Neural cell (in vitro differentiated cells): ENCODE measurements around the gene VIM. TPM values are rescaled to one million over a fixed set of nuclear protein-coding genes. Genes with fewer than 3 reads are reported as not detected.

ENCODE experiments used
- H2AFZ ChIP-seq: fragments of 200-600, 300-800 bp; sonication (generic), shearing (Covaris generic); 2 replicates; pipeline ENCODE4 v1.6.0; 2014; ENCODE audit warnings: low read depth, mild to moderate bottlenecking, antibody characterized with exemption, low read length, moderate library complexity
- H3F3A ChIP-seq: fragments of 200-600 bp; shearing (Covaris generic); 2 replicates; pipeline ENCODE4 v1.6.1; 2016; ENCODE audit warnings: mild to moderate bottlenecking, moderate library complexity, mixed read lengths, antibody characterized with exemption, low read length; ENCODE audit not compliant: insufficient read depth, poor library complexity, severe bottlenecking
- H3K27ac ChIP-seq: fragments of 200-600, 300-800 bp; sonication (generic), shearing (Covaris generic); 2 replicates; pipeline ENCODE4 v1.5.1; 2014; ENCODE audit warnings: mild to moderate bottlenecking, low read length, moderate library complexity
- H3K27me3 ChIP-seq: fragments of 300-800, 200-600 bp; sonication (generic), shearing (Covaris generic); 2 replicates; pipeline ENCODE4 v1.6.0; 2014; ENCODE audit warnings: mild to moderate bottlenecking, low read depth, low read length, moderate library complexity; ENCODE audit not compliant: insufficient read depth
- H3K36me3 ChIP-seq: fragments of 300-800, 200-600 bp; sonication (generic), shearing (Covaris generic); 2 replicates; pipeline ENCODE4 v1.5.1; 2014; ENCODE audit warnings: mild to moderate bottlenecking, antibody characterized with exemption, low read length, moderate library complexity; ENCODE audit not compliant: insufficient read depth
- H3K4me2 ChIP-seq: fragments of 300-800, 200-600 bp; sonication (generic), shearing (Covaris generic); 2 replicates; pipeline ENCODE4 v1.6.0; 2014; ENCODE audit warnings: mild to moderate bottlenecking, low read length
- H3K4me3 ChIP-seq: fragments of 300-800, 200-600 bp; sonication (generic), shearing (Covaris generic); 2 replicates; pipeline ENCODE4 v1.5.1; 2014; ENCODE audit warnings: mild to moderate bottlenecking, low read length, moderate library complexity
- H3K79me2 ChIP-seq: fragments of 200-600 bp; shearing (Covaris generic); replicated peaks from 2 replicates; pipeline ENCODE4 v1.6.0; 2014; ENCODE audit warnings: mild to moderate bottlenecking, low read length, moderate library complexity; ENCODE audit not compliant: insufficient read depth
- H3K9ac ChIP-seq: fragments of 300-800, 200-600 bp; sonication (generic), shearing (Covaris generic); 2 replicates; pipeline ENCODE4 v1.6.1; 2016; ENCODE audit warnings: mild to moderate bottlenecking, low read length, mixed read lengths
- H3K9me2 ChIP-seq: fragments of 200-600 bp; shearing (Covaris generic); 2 replicates; pipeline ENCODE4 v1.6.1; 2016; ENCODE audit warnings: mild to moderate bottlenecking, low read length, mixed read lengths; ENCODE audit not compliant: insufficient read depth
- H3K9me3 ChIP-seq: fragments of 200-600, 300-800 bp; sonication (generic), shearing (Covaris generic); 2 replicates; pipeline ENCODE4 v1.6.1; 2016; ENCODE audit warnings: mild to moderate bottlenecking, mixed run types, low read length, moderate library complexity, mixed read lengths
- H4K20me1 ChIP-seq: fragments of 200-600 bp; shearing (Covaris generic); 2 replicates; pipeline ENCODE4 v1.6.1; 2016; ENCODE audit warnings: mild to moderate bottlenecking, mixed run types; ENCODE audit not compliant: insufficient read depth
- EP300 ChIP-seq: fragments of 450-650 bp; conservative IDR thresholded peaks from 2 replicates; pipeline ENCODE4 v1.6.1; 2014; ENCODE audit warnings: antibody characterized with exemption, mild to moderate bottlenecking, moderate library complexity; ENCODE audit not compliant: poor library complexity, severe bottlenecking
- EZH2 ChIP-seq: fragments of 200-600, 300-800 bp; shearing (Covaris generic), sonication (generic); IDR thresholded peaks from 2 replicates; pipeline ENCODE4 v1.6.1; 2014; ENCODE audit warnings: antibody characterized with exemption, low read length, borderline replicate concordance, mild to moderate bottlenecking; ENCODE audit not compliant: insufficient read depth, poor library complexity, severe bottlenecking
- MXI1 ChIP-seq: fragments of 450-650 bp; conservative IDR thresholded peaks from 2 replicates; pipeline ENCODE4 v1.6.1; 2014; ENCODE audit warnings: antibody characterized with exemption, mild to moderate bottlenecking; ENCODE audit not compliant: poor library complexity, severe bottlenecking
- POLR2AphosphoS5 ChIP-seq: IDR thresholded peaks from 2 replicates; pipeline ENCODE4 v1.6.1; 2012
- RAD21 ChIP-seq: fragments of 450-650 bp; conservative IDR thresholded peaks from 2 replicates; pipeline ENCODE4 v1.6.1; 2014; ENCODE audit warnings: antibody characterized with exemption, mild to moderate bottlenecking, moderate library complexity
- REST ChIP-seq: IDR thresholded peaks from 2 replicates; pipeline ENCODE4 v1.6.1; 2012; ENCODE audit warnings: borderline replicate concordance
- SMC3 ChIP-seq: fragments of 450-650 bp; conservative IDR thresholded peaks from 2 replicates; pipeline ENCODE4 v1.6.1; 2014; ENCODE audit warnings: antibody characterized with exemption, mild to moderate bottlenecking, moderate library complexity; ENCODE audit not compliant: poor library complexity
- TAF1 ChIP-seq: IDR thresholded peaks from 2 replicates; pipeline ENCODE4 v1.6.1; 2012; ENCODE audit warnings: low read depth
- polyA plus RNA-seq: library from polyadenylated mRNA; depleted of rRNA; stranded (reverse); fragments of >200 nt; gene quantifications from 2 replicates; pipeline ENCODE4 v1.2.3, GENCODE V29; 2014
- TF ChIP-seq, protein P1 (sequence below): fragments of 450-650 bp; IDR thresholded peaks from 2 replicates; pipeline ENCODE4 v1.5.1; 2014; ENCODE audit warnings: antibody characterized with exemption, mild to moderate bottlenecking, moderate library complexity; ENCODE audit not compliant: poor library complexity, severe bottlenecking

VIM gene
- polyA plus RNA-seq, 1 donor from 2014 or later = 170 TPM

- Histone ChIP-seq H3K9me3 (no peaks in the 10 kb centered on the region), H2AFZ (no peak overlapping the region), H3K9ac (no peak overlapping the region), H3K4me2 (no peak overlapping the region), H3K9me2 (no peaks in the 10 kb centered on the region), H4K20me1 (no peaks in the 10 kb centered on the region), H3K4me3 (no peak overlapping the region), H3K36me3 (no peaks in the 10 kb centered on the region), H3F3A (peaks cover 4% of the 10 kb centered on the region), H3K27ac (no peak overlapping the region), H3K79me2 (peaks cover 43% of the 10 kb centered on the region), H3K27me3 (no peaks in the 10 kb centered on the region)
- TF ChIP-seq POLR2AphosphoS5 = no peak
- TF ChIP-seq RAD21 = no peak
- TF ChIP-seq REST = no peak
- TF ChIP-seq, protein P1, sequence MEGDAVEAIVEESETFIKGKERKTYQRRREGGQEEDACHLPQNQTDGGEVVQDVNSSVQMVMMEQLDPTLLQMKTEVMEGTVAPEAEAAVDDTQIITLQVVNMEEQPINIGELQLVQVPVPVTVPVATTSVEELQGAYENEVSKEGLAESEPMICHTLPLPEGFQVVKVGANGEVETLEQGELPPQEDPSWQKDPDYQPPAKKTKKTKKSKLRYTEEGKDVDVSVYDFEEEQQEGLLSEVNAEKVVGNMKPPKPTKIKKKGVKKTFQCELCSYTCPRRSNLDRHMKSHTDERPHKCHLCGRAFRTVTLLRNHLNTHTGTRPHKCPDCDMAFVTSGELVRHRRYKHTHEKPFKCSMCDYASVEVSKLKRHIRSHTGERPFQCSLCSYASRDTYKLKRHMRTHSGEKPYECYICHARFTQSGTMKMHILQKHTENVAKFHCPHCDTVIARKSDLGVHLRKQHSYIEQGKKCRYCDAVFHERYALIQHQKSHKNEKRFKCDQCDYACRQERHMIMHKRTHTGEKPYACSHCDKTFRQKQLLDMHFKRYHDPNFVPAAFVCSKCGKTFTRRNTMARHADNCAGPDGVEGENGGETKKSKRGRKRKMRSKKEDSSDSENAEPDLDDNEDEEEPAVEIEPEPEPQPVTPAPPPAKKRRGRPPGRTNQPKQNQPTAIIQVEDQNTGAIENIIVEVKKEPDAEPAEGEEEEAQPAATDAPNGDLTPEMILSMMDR = no peak
- no peak for TF ChIP-seq EZH2
- no peak for TF ChIP-seq TAF1
- no peak for TF ChIP-seq EP300
Measured at GRCh38 chr10:17195083-17195482, 33.0 kb upstream of the VIM start.

GRCh38 chr10:17196045-17196444 lies 32.0 kb upstream of the VIM start:
- TF ChIP-seq REST = no peak
- no peak for TF ChIP-seq EP300
- TF ChIP-seq TAF1 = no peak
- no peak for TF ChIP-seq SMC3
- TF ChIP-seq RAD21 = no peak
- TF ChIP-seq POLR2AphosphoS5 = no peak
- no peak for TF ChIP-seq EZH2
- TF ChIP-seq, protein P1 = no peak
- TF ChIP-seq MXI1 = no peak
- Histone ChIP-seq H3K4me3 (no peak overlapping the region), H3K79me2 (peaks cover 48% of the 10 kb centered on the region), H3K9me2 (no peaks in the 10 kb centered on the region), H3K9me3 (no peaks in the 10 kb centered on the region), H2AFZ (no peak overlapping the region), H3K9ac (no peak overlapping the region), H4K20me1 (no peaks in the 10 kb centered on the region), H3K27ac (no peak overlapping the region), H3K36me3 (no peaks in the 10 kb centered on the region), H3F3A (peaks cover 4% of the 10 kb centered on the region), H3K4me2 (no peak overlapping the region), H3K27me3 (no peaks in the 10 kb centered on the region)
